ENCODE results near the gene TMEM158. TPM values are rescaled to one million over a fixed set of nuclear protein-coding genes. Genes with fewer than 3 reads are reported as not detected.

The TMEM158 gene
- polyA plus RNA-seq, 1 donor from 2014 or later, result 7.9 TPM

GRCh38 chr3:45241206-45241605 lies 15.1 kb upstream of the TMEM158 start:
- Histone ChIP-seq H3K4me3 (ENCODE audit: low read length) (no peak overlapping the region), H4K20me1 (ENCODE audit: insufficient read depth) (no peaks in the 10 kb centered on the region), H3K9me2 (ENCODE audit: insufficient read depth, low read length) (no peaks in the 10 kb centered on the region), H3F3A (ENCODE audit: insufficient read depth, low read length, poor library complexity, severe bottlenecking) (no peaks in the 10 kb centered on the region), H2AFZ (ENCODE audit: low read depth, low read length) (no peak overlapping the region), H3K27me3 (ENCODE audit: insufficient read depth, low read depth, low read length) (no peaks in the 10 kb centered on the region), H3K36me3 (ENCODE audit: insufficient read depth, low read length) (no peaks in the 10 kb centered on the region), H3K4me2 (ENCODE audit: low read length) (no peak overlapping the region), H3K27ac (ENCODE audit: low read length) (no peak overlapping the region), H3K9ac (ENCODE audit: low read length) (no peak overlapping the region), H3K9me3 (ENCODE audit: low read length) (no peaks in the 10 kb centered on the region), H3K79me2 (replicated peaks; ENCODE audit: insufficient read depth, low read length) (no peaks in the 10 kb centered on the region)
- TF ChIP-seq POLR2AphosphoS5 (IDR thresholded peaks at IDR 0.05) (no peak), EP300 (conservative IDR thresholded peaks at IDR 0.05; ENCODE audit: poor library complexity, severe bottlenecking) (no peak), TAF1 (IDR thresholded peaks at IDR 0.05; ENCODE audit: low read depth) (no peak)
- TF ChIP-seq, protein P1, sequence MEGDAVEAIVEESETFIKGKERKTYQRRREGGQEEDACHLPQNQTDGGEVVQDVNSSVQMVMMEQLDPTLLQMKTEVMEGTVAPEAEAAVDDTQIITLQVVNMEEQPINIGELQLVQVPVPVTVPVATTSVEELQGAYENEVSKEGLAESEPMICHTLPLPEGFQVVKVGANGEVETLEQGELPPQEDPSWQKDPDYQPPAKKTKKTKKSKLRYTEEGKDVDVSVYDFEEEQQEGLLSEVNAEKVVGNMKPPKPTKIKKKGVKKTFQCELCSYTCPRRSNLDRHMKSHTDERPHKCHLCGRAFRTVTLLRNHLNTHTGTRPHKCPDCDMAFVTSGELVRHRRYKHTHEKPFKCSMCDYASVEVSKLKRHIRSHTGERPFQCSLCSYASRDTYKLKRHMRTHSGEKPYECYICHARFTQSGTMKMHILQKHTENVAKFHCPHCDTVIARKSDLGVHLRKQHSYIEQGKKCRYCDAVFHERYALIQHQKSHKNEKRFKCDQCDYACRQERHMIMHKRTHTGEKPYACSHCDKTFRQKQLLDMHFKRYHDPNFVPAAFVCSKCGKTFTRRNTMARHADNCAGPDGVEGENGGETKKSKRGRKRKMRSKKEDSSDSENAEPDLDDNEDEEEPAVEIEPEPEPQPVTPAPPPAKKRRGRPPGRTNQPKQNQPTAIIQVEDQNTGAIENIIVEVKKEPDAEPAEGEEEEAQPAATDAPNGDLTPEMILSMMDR (IDR thresholded peaks at IDR 0.05; ENCODE audit: poor library complexity, severe bottlenecking), result no peak

- Histone ChIP-seq H3K4me3 (ENCODE audit: low read length) (no peak overlapping the region), H3F3A (ENCODE audit: insufficient read depth, low read length, poor library complexity, severe bottlenecking) (no peaks in the 10 kb centered on the region)
- TF ChIP-seq, protein P1 (IDR thresholded peaks at IDR 0.05; ENCODE audit: poor library complexity, severe bottlenecking), result no peak
- TF ChIP-seq RAD21 (conservative IDR thresholded peaks at IDR 0.05) (no peak), SMC3 (conservative IDR thresholded peaks at IDR 0.05; ENCODE audit: poor library complexity) (no peak), EZH2 (IDR thresholded peaks at IDR 0.05; ENCODE audit: borderline replicate concordance, insufficient read depth, low read length, poor library complexity, severe bottlenecking) (no peak), POLR2AphosphoS5 (IDR thresholded peaks at IDR 0.05) (no peak), EP300 (conservative IDR thresholded peaks at IDR 0.05; ENCODE audit: poor library complexity, severe bottlenecking) (no peak), TAF1 (IDR thresholded peaks at IDR 0.05; ENCODE audit: low read depth) (no peak), MXI1 (conservative IDR thresholded peaks at IDR 0.05; ENCODE audit: poor library complexity, severe bottlenecking) (no peak)
- TF ChIP-seq, protein P2, sequence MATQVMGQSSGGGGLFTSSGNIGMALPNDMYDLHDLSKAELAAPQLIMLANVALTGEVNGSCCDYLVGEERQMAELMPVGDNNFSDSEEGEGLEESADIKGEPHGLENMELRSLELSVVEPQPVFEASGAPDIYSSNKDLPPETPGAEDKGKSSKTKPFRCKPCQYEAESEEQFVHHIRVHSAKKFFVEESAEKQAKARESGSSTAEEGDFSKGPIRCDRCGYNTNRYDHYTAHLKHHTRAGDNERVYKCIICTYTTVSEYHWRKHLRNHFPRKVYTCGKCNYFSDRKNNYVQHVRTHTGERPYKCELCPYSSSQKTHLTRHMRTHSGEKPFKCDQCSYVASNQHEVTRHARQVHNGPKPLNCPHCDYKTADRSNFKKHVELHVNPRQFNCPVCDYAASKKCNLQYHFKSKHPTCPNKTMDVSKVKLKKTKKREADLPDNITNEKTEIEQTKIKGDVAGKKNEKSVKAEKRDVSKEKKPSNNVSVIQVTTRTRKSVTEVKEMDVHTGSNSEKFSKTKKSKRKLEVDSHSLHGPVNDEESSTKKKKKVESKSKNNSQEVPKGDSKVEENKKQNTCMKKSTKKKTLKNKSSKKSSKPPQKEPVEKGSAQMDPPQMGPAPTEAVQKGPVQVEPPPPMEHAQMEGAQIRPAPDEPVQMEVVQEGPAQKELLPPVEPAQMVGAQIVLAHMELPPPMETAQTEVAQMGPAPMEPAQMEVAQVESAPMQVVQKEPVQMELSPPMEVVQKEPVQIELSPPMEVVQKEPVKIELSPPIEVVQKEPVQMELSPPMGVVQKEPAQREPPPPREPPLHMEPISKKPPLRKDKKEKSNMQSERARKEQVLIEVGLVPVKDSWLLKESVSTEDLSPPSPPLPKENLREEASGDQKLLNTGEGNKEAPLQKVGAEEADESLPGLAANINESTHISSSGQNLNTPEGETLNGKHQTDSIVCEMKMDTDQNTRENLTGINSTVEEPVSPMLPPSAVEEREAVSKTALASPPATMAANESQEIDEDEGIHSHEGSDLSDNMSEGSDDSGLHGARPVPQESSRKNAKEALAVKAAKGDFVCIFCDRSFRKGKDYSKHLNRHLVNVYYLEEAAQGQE (IDR thresholded peaks at IDR 0.05; ENCODE audit: borderline replicate concordance), result no peak
These were observed 14.2 kb upstream of the TMEM158 start for GRCh38 chr3:45240292-45240691.

More at GRCh38 chr3:45240292-45240691, 14.2 kb upstream of the TMEM158 start:
- Histone ChIP-seq H2AFZ (ENCODE audit: low read depth, low read length) (no peak overlapping the region), H3K9me2 (ENCODE audit: insufficient read depth, low read length) (no peaks in the 10 kb centered on the region), H4K20me1 (ENCODE audit: insufficient read depth) (no peaks in the 10 kb centered on the region), H3K36me3 (ENCODE audit: insufficient read depth, low read length) (no peaks in the 10 kb centered on the region), H3K4me2 (ENCODE audit: low read length) (no peak overlapping the region), H3K9me3 (ENCODE audit: low read length) (no peaks in the 10 kb centered on the region), H3K27ac (ENCODE audit: low read length) (no peak overlapping the region), H3K9ac (ENCODE audit: low read length) (no peak overlapping the region), H3K79me2 (replicated peaks; ENCODE audit: insufficient read depth, low read length) (no peaks in the 10 kb centered on the region), H3K27me3 (ENCODE audit: insufficient read depth, low read depth, low read length) (no peaks in the 10 kb centered on the region)
